Activated naive CD4-positive, alpha-beta T cell treated with anti-CD3 and anti-CD28 coated beads, Interleukin-2, amount 50 U/mL, for 16 hours (primary cell): ENCODE measurements around the gene ADH7.
"Not testable (repeated sequence)": the region's sequence is repeated elsewhere in the genome, so short reads cannot be mapped to it uniquely, and the experiment has no call there.

Source experiments
- DNase-seq: peaks from one replicate; pipeline ENCODE4 v3.0.0-alpha.2; 2020

Gene ADH7

GRCh38 chr4:99435154-99435553 is at the start of gene ADH7:
Gene ADH7, minus strand, starts transcription at chr4:99435342. Its CDS starts 109 bp downstream, at chr4:99435233.
- DNase-seq = no peak

- no peak for DNase-seq
Measured at GRCh38 chr4:99483636-99484035, 48.5 kb upstream of the ADH7 start.

- DNase-seq = no peak
Measured at GRCh38 chr4:99473131-99473530, 38.0 kb upstream of the ADH7 start.

- DNase-seq = no peak
Measured at GRCh38 chr4:99471896-99472295, 36.8 kb upstream of the ADH7 start.

GRCh38 chr4:99471349-99471748 is 36.2 kb upstream of the ADH7 start:
- DNase-seq = no peak

GRCh38 chr4:99468889-99469288 is 33.7 kb upstream of the ADH7 start:
- DNase-seq = no peak

- DNase-seq = no peak
Measured at GRCh38 chr4:99467887-99468286, 32.7 kb upstream of the ADH7 start.

GRCh38 chr4:99463566-99463965 is 28.4 kb upstream of the ADH7 start:
- DNase-seq = no peak

- peak; percentile 37 for DNase-seq
Measured at GRCh38 chr4:99462875-99463464, 27.8 kb upstream of the ADH7 start.

GRCh38 chr4:99461623-99462401 is 26.7 kb upstream of the ADH7 start:
- no peak for DNase-seq

GRCh38 chr4:99459546-99460042 is 24.5 kb upstream of the ADH7 start:
- DNase-seq = no peak

GRCh38 chr4:99458911-99459447 is 23.8 kb upstream of the ADH7 start:
- DNase-seq = no peak

GRCh38 chr4:99457676-99458075 is 22.5 kb upstream of the ADH7 start:
- no peak for DNase-seq

- DNase-seq = no peak
Measured at GRCh38 chr4:99457270-99457669, 22.1 kb upstream of the ADH7 start.

- no peak for DNase-seq
Measured at GRCh38 chr4:99447513-99447912, 12.4 kb upstream of the ADH7 start.

GRCh38 chr4:99447079-99447478 is 11.9 kb upstream of the ADH7 start:
- DNase-seq = no peak

GRCh38 chr4:99438405-99438780 is 3.3 kb upstream of the ADH7 start:
- DNase-seq = no peak

GRCh38 chr4:99437723-99438404 is 2.7 kb upstream of the ADH7 start:
- DNase-seq = no peak

GRCh38 chr4:99436976-99437722 is 2.0 kb upstream of the ADH7 start:
- DNase-seq = no peak

GRCh38 chr4:99436462-99436861 is 1.3 kb upstream of the ADH7 start:
- DNase-seq = no peak

GRCh38 chr4:99430106-99430505 is 5.0 kb downstream of the ADH7 start:
- no peak for DNase-seq

- no peak for DNase-seq
Measured at GRCh38 chr4:99417125-99417524, 18.0 kb downstream of the ADH7 start.

GRCh38 chr4:99415762-99416161 is 19.4 kb downstream of the ADH7 start:
- DNase-seq = not testable (repeated sequence)
